Right lobe of liver (tissue), 4 donors: ENCODE data around the gene CLNK.

Experiments used
- POLR2A ChIP-seq: fragments of 450-650 bp; IDR thresholded peaks from one replicate; pipeline ENCODE4 v1.6.1; 2017; ENCODE audit warnings: antibody characterized with exemption, mild to moderate bottlenecking
- TF ChIP-seq, protein P1 (sequence below), 4 donors: fragments of 200-600 bp in 3 of 4; fragments of 450-650 bp in 1 of 4; IDR thresholded peaks; one replicate each; pipeline versions ENCODE4 v1.5.1 to v1.8.0; 2016 to 2022; ENCODE audit warnings: antibody characterized with exemption in 4 of 4, mild to moderate bottlenecking in 2 of 4
- donor health status: DM: no; HTN: no; CAD: no.
- donor health status: DM: no; HTN: no; CAD: no.
- donor health status: DM: no; HTN: yes; CAD: no.

DNA sequence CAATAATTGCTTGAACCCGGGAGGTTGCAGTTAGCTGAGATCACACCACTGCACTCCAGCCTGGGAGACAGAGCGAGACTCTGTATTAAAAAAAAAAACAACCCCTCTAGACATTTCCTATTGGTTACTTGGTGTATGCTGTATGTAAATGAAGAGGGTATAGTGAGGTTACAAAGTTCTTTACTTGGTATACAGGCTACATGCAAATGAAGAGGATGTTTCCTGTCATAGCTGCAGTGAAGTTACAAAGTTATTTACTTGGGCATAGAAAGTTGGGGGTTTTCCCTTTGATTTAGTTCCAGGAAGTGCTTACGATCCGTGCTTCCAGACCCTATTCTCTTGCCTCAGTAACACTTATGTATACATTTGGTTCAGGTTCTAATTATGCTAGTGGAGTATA is 38.4 kb upstream of the CLNK start:
- TF ChIP-seq, protein P1, sequence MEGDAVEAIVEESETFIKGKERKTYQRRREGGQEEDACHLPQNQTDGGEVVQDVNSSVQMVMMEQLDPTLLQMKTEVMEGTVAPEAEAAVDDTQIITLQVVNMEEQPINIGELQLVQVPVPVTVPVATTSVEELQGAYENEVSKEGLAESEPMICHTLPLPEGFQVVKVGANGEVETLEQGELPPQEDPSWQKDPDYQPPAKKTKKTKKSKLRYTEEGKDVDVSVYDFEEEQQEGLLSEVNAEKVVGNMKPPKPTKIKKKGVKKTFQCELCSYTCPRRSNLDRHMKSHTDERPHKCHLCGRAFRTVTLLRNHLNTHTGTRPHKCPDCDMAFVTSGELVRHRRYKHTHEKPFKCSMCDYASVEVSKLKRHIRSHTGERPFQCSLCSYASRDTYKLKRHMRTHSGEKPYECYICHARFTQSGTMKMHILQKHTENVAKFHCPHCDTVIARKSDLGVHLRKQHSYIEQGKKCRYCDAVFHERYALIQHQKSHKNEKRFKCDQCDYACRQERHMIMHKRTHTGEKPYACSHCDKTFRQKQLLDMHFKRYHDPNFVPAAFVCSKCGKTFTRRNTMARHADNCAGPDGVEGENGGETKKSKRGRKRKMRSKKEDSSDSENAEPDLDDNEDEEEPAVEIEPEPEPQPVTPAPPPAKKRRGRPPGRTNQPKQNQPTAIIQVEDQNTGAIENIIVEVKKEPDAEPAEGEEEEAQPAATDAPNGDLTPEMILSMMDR (IDR thresholded peaks at IDR 0.05) = no peak
- no peak for TF ChIP-seq POLR2A
